ENCODE results near the gene GGCT. TPM values are rescaled to one million over a fixed set of nuclear protein-coding genes. Genes with fewer than 3 reads are reported as not detected.

The GGCT gene
- total RNA-seq, 2 experiments from 2014 or later: 6.3 to 6.6 TPM

GRCh38 chr7:30476459-30477145 lies 28.0 kb downstream of the GGCT start:
- Mint-ChIP-seq H3K27ac (peak overlapping the region; percentile 50), H3K4me3 (peak overlapping the region; percentile 84), H3K9me3 (no peaks in the 10 kb centered on the region), H3K27me3 (no peaks in the 10 kb centered on the region), H3K36me3 (ENCODE audit: low read depth) (peaks cover 15% of the 10 kb centered on the region), H3K4me1 (ENCODE audit: low read depth) (peaks cover 69% of the 10 kb centered on the region)
- ChIA-PET CTCF (interaction anchor here (1.4 kb wide), 1 partner anchor 124 kb away, joined by 3 read pairs; no protein-coding TSS in a partner anchor), POLR2A (interaction anchor here (1.7 kb wide), 1 partner anchor 31 kb away, joined by 5 read pairs; no protein-coding TSS in a partner anchor)
- ATAC-seq (ENCODE audit: poor library complexity) (no peak), DNase-seq (no peak)
- no peaks in the 10 kb centered on the region for H3K36me3 ChIP-seq (ENCODE audit: insufficient read depth, low read length)
- TF ChIP-seq CTCF (IDR thresholded peaks at IDR 0.05): no peak
- no peak overlapping the region for H3K27ac ChIP-seq (ENCODE audit: low read depth in 1 of 2, low read length in 2 of 2)
- H3K4me3 ChIP-seq (ENCODE audit: low read length): no peak overlapping the region
- no peaks in the 10 kb centered on the region for H3K9me3 ChIP-seq (ENCODE audit: control insufficient read depth in 1 of 2, insufficient read depth in 1 of 2, low read length in 2 of 2)
- H3K4me1 ChIP-seq (ENCODE audit: insufficient read depth, low read length): peaks cover 45% of the 10 kb centered on the region
- no peaks in the 10 kb centered on the region for H3K27me3 ChIP-seq (ENCODE audit: control insufficient read depth in 1 of 2, insufficient read depth in 2 of 2, low read length in 2 of 2)
- intact Hi-C loops (cut with DNase I, micrococcal nuclease): loop anchor here in 1 of 2 experiments (10.0 kb wide), 1 partner anchor 192 kb away; the partner anchor contains the start of gene ZNRF2

GRCh38 chr7:30475580-30475979 lies 29.0 kb downstream of the GGCT start:
- Mint-ChIP-seq H3K4me1 (ENCODE audit: low read depth) (peaks cover 79% of the 10 kb centered on the region), H3K9me3 (no peaks in the 10 kb centered on the region), H3K27me3 (no peaks in the 10 kb centered on the region), H3K4me3 (peak overlapping the region; percentile 50), H3K27ac (no peak overlapping the region), H3K36me3 (ENCODE audit: low read depth) (peaks cover 15% of the 10 kb centered on the region)
- CTCF ChIA-PET: no interaction called here
- Histone ChIP-seq H3K9me3 (ENCODE audit: control insufficient read depth in 1 of 2, insufficient read depth in 1 of 2, low read length in 2 of 2) (no peaks in the 10 kb centered on the region), H3K4me1 (ENCODE audit: insufficient read depth, low read length) (peaks cover 54% of the 10 kb centered on the region), H3K4me3 (ENCODE audit: low read length) (no peak overlapping the region), H3K27ac (ENCODE audit: low read depth in 1 of 2, low read length in 2 of 2) (no peak overlapping the region), H3K27me3 (ENCODE audit: control insufficient read depth in 1 of 2, insufficient read depth in 2 of 2, low read length in 2 of 2) (no peaks in the 10 kb centered on the region), H3K36me3 (ENCODE audit: insufficient read depth, low read length) (no peaks in the 10 kb centered on the region)
- POLR2A ChIA-PET: no interaction called here
- ATAC-seq (ENCODE audit: poor library complexity): no peak
- TF ChIP-seq CTCF (IDR thresholded peaks at IDR 0.05): no peak
- DNase-seq: no peak
- intact Hi-C loops (cut with DNase I, micrococcal nuclease): loop anchor here in 1 of 2 experiments (10.0 kb wide), 1 partner anchor 191 kb away; the partner anchor contains the start of gene ZNRF2

GRCh38 chr7:30474893-30475292 lies 29.7 kb downstream of the GGCT start:
- H3K4me3 Mint-ChIP-seq: no peak overlapping the region
- intact Hi-C loops (cut with DNase I, micrococcal nuclease): loop anchor here in 1 of 2 experiments (10.0 kb wide), 1 partner anchor 190 kb away; the partner anchor contains the start of gene ZNRF2
- H3K27ac Mint-ChIP-seq: no peak overlapping the region
- H3K36me3 ChIP-seq (ENCODE audit: insufficient read depth, low read length): no peaks in the 10 kb centered on the region
- H3K36me3 Mint-ChIP-seq (ENCODE audit: low read depth): peaks cover 15% of the 10 kb centered on the region
- no peak for TF ChIP-seq CTCF (IDR thresholded peaks at IDR 0.05)
- H3K27me3 Mint-ChIP-seq: no peaks in the 10 kb centered on the region
- H3K4me1 ChIP-seq (ENCODE audit: insufficient read depth, low read length): peaks cover 52% of the 10 kb centered on the region
- no peaks in the 10 kb centered on the region for H3K27me3 ChIP-seq (ENCODE audit: control insufficient read depth in 1 of 2, insufficient read depth in 2 of 2, low read length in 2 of 2)
- no peaks in the 10 kb centered on the region for H3K9me3 Mint-ChIP-seq
- no peak overlapping the region for H3K27ac ChIP-seq (ENCODE audit: low read depth in 1 of 2, low read length in 2 of 2)
- POLR2A ChIA-PET: no interaction called here
- H3K4me3 ChIP-seq (ENCODE audit: low read length): no peak overlapping the region
- H3K4me1 Mint-ChIP-seq (ENCODE audit: low read depth): peaks cover 82% of the 10 kb centered on the region
- CTCF ChIA-PET: no interaction called here
- no peaks in the 10 kb centered on the region for H3K9me3 ChIP-seq (ENCODE audit: control insufficient read depth in 1 of 2, insufficient read depth in 1 of 2, low read length in 2 of 2)
- ATAC-seq (ENCODE audit: poor library complexity): no peak
- DNase-seq: no peak
